ACC112 (cell line): ENCODE data around the gene PIK3CD.

Source experiments
- H2AFZ ChIP-seq: fragments of 200-600 bp; sonication (generic); one replicate; pipeline ENCODE4 v1.6.0; 2017; ENCODE audit warnings: antibody characterized with exemption, low read length; ENCODE audit not compliant: unreplicated experiment
- H3K27ac ChIP-seq: fragments of 200-600 bp; sonication (generic); 2 replicates; pipeline ENCODE4 v1.5.1; 2014; ENCODE audit warnings: low read depth, mild to moderate bottlenecking, antibody characterized with exemption, low read length, moderate library complexity
- H3K27me3 ChIP-seq: fragments of 200-600 bp; sonication (generic); 2 replicates; pipeline ENCODE4 v1.6.1; 2014; ENCODE audit warnings: mild to moderate bottlenecking, antibody characterized with exemption, low read length, moderate library complexity, mixed read lengths; ENCODE audit not compliant: insufficient read depth
- H3K36me3 ChIP-seq: fragments of 200-600 bp; sonication (generic); 2 replicates; pipeline ENCODE4 v1.6.1; 2016; ENCODE audit warnings: mild to moderate bottlenecking, antibody characterized with exemption, low read length, moderate library complexity, mixed read lengths; ENCODE audit not compliant: insufficient read depth
- H3K4me1 ChIP-seq: fragments of 200-600 bp; sonication (generic); one replicate; pipeline ENCODE4 v1.6.1; 2016; ENCODE audit warnings: low read length, mixed read lengths; ENCODE audit not compliant: insufficient read depth, unreplicated experiment, control insufficient read depth
- H3K4me3 ChIP-seq: fragments of 200-600 bp; sonication (generic); 2 replicates; pipeline ENCODE4 v1.5.1; 2014; ENCODE audit warnings: mild to moderate bottlenecking, low read depth, low read length
- H3K79me2 ChIP-seq: fragments of 200-600 bp; sonication (generic); one replicate; pipeline ENCODE4 v1.6.0; 2016; ENCODE audit warnings: low read length; ENCODE audit not compliant: control insufficient read depth, unreplicated experiment, insufficient read depth

PIK3CD gene

DNA sequence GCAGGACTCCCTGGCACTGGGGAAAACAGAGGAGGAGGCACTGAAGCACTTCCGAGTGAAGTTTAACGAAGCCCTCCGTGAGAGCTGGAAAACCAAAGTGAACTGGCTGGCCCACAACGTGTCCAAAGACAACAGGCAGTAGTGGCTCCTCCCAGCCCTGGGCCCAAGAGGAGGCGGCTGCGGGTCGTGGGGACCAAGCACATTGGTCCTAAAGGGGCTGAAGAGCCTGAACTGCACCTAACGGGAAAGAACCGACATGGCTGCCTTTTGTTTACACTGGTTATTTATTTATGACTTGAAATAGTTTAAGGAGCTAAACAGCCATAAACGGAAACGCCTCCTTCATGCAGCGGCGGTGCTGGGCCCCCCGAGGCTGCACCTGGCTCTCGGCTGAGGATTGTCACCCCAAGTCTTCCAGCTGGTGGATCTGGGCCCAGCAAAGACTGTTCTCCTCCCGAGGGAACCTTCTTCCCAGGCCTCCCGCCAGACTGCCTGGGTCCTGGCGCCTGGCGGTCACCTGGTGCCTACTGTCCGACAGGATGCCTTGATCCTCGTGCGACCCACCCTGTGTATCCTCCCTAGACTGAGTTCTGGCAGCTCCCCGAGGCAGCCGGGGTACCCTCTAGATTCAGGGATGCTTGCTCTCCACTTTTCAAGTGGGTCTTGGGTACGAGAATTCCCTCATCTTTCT lies 75.5 kb downstream of the PIK3CD start:
- no peak overlapping the region for H3K4me3 ChIP-seq
- peaks cover 16% of the 10 kb centered on the region; the same call in 1 of the 2 replicates for H3K36me3 ChIP-seq
- H3K79me2 ChIP-seq = no peaks in the 10 kb centered on the region
- no peaks in the 10 kb centered on the region for H3K4me1 ChIP-seq
- no peak overlapping the region for H3K27ac ChIP-seq
- no peaks in the 10 kb centered on the region for H3K27me3 ChIP-seq
- H2AFZ ChIP-seq = no peak overlapping the region

DNA sequence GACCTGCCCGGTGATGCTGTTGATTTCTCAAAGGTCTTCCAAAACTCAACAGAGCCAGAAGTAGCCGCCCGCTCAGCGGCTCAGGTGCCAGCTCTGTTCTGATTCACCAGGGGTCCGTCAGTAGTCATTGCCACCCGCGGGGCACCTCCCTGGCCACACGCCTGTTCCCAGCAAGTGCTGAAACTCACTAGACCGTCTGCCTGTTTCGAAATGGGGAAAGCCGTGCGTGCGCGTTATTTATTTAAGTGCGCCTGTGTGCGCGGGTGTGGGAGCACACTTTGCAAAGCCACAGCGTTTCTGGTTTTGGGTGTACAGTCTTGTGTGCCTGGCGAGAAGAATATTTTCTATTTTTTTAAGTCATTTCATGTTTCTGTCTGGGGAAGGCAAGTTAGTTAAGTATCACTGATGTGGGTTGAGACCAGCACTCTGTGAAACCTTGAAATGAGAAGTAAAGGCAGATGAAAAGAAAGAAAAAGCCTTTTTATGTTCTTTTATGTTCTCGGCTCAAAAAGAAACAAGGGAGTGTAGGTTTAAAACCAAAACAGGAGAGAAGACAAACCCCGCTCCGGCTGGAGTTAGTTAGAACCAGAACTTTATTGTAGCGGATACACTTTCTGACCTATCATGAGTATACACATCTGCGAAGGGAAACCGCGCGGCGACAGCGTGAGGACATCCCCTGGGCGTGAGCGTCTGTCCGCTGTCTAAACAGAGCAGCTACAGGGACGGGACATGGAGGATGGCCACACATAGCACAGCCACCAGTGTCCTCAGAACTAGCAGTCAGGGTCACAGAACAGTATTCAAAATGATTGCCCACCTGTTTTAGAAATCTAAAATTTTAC lies 77.1 kb downstream of the PIK3CD start:
- Histone ChIP-seq H3K4me1 (no peaks in the 10 kb centered on the region), H2AFZ (no peak overlapping the region), H3K4me3 (no peak overlapping the region), H3K27me3 (no peaks in the 10 kb centered on the region), H3K36me3 (peaks cover 14% of the 10 kb centered on the region), H3K79me2 (no peaks in the 10 kb centered on the region), H3K27ac (no peak overlapping the region)

DNA sequence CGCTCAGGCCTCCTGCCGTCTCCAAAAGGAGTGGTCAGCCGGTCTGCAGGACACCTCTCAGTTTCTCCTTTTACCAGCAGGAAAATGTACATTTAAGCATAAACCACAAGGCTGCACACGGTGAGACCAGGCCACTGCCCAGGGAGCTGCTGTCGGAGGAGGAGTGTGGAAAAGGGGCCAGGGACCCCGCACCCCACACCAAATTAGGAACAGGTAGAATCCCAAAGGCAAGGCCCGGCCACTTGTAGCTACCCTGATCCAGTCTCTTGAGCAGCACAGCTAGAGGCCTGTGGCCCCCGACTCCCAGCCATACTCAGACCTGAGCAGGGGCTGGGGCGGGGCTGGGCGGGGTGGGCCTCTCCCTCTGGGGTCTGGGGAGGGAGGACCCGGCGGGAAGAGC lies 78.0 kb downstream of the PIK3CD start:
- Histone ChIP-seq H3K27ac (no peak overlapping the region), H2AFZ (no peak overlapping the region), H3K36me3 (peaks cover 14% of the 10 kb centered on the region), H3K4me3 (no peak overlapping the region), H3K4me1 (no peaks in the 10 kb centered on the region), H3K79me2 (no peaks in the 10 kb centered on the region), H3K27me3 (no peaks in the 10 kb centered on the region)

DNA sequence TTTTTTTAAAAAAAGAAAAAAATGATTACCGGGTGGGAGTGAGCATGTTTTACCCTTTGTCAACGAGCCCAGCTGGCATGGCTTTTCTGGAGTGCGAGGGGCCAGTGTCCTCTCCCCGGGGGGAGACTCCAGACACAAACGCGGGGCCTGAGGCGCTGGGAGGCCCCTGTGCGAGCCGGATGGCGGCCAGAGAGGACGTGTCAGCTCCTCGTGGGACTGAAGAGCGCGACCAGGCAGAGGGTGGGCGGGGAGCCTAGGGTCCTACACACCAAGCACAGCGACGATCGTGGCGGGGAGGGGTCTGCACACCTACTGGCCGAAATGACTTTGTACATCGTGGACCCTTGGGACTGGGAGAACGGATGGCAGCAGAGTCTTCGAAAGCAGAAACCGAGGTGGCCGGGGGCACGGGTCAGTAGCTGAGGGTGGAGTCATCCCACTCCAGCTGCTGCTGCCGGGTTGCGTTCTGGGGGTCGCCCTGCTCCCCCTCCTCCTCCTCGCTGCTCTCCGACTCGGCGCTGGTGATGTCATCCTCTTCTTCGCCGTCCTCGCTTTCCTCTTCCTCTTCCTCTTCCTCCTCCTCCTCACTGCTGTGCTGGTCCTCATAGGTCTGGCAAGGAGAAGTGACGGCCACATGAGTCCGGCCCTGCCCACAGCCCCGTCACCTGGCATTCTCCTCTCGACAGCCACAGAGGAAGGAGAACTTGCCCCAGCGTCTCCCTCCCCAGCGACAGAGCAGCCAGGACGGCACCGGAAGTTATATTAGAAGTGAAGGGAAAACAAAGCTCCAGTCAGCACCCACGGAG lies 78.8 kb downstream of the PIK3CD start:
- H3K36me3 ChIP-seq = peaks cover 18% of the 10 kb centered on the region
- H2AFZ ChIP-seq = no peak overlapping the region
- H3K4me3 ChIP-seq = no peak overlapping the region
- H3K79me2 ChIP-seq = no peaks in the 10 kb centered on the region
- no peak overlapping the region for H3K27ac ChIP-seq
- no peaks in the 10 kb centered on the region for H3K27me3 ChIP-seq
- no peaks in the 10 kb centered on the region for H3K4me1 ChIP-seq

DNA sequence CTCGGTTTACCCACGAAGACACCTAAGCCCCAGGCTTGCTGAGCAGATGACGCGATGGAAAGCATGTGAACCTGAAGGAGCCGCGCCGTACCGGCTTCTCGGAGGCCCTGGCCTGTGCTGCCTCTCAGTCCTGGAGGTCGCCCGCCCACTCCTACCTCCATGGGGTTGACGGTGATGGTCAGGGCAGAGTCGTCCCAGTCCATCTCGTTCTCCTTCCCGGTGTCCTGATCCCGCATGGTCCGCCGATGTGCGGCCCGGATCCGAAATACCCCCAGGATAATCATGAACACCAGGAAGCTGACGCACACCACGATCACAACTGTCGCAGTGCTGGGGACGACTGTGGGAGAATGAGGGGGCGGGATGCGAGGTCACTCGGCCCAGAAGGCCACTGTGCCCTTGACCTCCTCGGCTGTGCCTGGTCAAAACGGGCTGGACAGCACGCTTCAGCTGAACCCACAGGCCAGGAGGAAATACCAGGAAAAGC lies 79.6 kb downstream of the PIK3CD start:
- Histone ChIP-seq H3K4me3 (no peak overlapping the region), H2AFZ (no peak overlapping the region), H3K36me3 (peaks cover 26% of the 10 kb centered on the region), H3K79me2 (no peaks in the 10 kb centered on the region), H3K27ac (no peak overlapping the region), H3K27me3 (no peaks in the 10 kb centered on the region), H3K4me1 (no peaks in the 10 kb centered on the region)

DNA sequence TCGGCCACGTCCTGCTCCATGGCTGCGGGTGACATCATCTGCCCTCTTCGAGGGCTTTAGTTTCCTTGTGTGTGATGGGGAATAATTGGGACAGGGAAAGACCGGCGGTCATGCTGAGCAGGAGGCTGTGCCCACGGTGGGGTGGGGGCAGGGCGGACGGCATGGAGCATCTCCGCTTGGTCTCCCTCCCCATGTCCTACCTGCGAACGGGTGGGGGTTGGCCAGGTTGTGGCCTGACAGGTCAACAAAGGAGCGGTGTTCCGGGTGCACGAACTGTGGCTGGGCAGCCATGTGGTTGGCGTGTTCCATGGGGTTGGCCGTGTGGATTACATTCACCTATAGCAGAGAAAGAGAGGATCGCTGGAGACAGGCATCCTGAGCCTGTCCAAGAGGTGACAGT lies 80.0 kb downstream of the PIK3CD start:
- no peaks in the 10 kb centered on the region for H3K27me3 ChIP-seq
- no peaks in the 10 kb centered on the region for H3K4me1 ChIP-seq
- H3K27ac ChIP-seq = no peak overlapping the region
- no peak overlapping the region for H3K4me3 ChIP-seq
- H3K79me2 ChIP-seq = no peaks in the 10 kb centered on the region
- H2AFZ ChIP-seq = no peak overlapping the region
- peaks cover 26% of the 10 kb centered on the region for H3K36me3 ChIP-seq

DNA sequence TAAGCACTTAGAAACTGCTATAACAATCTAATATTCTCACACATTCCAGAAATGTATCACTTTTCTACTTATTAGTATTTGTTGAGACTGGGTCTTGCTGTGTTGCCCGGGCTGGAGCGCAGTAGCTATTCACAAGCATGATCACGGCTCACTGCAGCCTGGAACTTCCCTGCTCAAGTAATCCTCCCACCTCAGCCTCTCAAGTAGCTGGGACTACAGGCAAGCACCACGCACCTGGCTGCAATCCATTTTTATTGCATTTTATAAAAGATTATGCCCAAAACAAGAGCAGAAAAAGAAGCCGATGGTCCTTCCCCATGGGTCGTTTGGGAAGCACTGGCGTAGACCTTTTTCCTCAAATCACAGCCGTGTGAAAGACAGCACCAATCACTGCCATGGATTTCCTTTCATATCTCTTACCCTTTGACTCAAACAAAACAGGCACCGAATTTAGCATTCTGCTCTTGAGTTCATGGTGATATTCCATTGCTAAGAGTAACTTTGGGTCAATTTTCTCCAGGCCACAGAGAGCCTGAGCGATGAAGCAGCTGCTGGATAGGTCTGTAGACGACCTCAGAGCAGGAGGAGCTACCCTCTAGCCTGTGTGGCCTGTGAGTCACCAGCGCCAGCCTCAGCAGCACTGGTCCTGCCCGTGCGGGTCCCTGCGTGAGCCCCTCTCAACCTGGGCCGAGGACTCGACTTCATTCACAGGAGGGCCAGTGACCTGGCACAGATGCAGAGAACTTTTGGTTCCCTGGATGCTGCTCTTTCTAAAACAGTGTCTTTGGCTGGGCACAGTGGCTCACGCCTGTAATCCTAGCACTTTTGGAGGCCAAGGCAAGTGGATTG lies 80.8 kb downstream of the PIK3CD start:
- Histone ChIP-seq H3K4me1 (no peaks in the 10 kb centered on the region), H3K27ac (no peak overlapping the region), H3K4me3 (no peak overlapping the region), H3K36me3 (peaks cover 26% of the 10 kb centered on the region), H3K79me2 (no peaks in the 10 kb centered on the region), H3K27me3 (no peaks in the 10 kb centered on the region), H2AFZ (no peak overlapping the region)

DNA sequence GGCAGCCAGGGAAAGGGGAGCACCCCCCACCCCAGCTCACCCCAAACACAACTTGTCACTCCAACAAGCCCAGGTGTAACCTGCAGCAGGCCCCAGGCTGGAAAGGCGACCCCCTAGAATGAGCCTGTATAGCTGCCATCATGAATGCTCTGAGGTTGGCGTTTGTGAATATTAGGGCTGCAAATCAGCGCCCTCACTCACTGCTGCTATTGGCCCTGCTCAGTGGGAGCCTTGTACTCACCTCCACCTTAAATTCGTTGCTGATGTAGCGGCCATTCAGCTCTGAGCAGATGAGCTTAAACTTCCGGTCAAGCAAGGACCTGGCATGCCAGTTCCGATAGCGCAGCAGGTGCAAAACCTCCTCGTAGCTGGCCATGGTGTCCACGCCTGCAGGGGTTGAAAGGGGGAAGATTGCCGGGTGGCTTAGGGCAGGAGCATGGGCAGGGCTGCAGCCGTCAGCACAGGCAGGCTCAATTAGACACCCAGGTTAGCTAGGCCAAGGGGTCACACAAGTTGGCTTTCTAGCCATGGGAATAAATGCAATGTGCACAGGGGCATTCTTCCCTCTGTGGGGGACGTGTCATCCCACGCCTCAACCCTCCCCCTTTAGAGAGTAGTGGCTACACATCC lies 81.7 kb downstream of the PIK3CD start:
- Histone ChIP-seq H3K27ac (no peak overlapping the region), H3K36me3 (peaks cover 26% of the 10 kb centered on the region), H3K79me2 (no peaks in the 10 kb centered on the region), H3K27me3 (no peaks in the 10 kb centered on the region), H2AFZ (no peak overlapping the region), H3K4me1 (no peaks in the 10 kb centered on the region), H3K4me3 (no peak overlapping the region)

DNA sequence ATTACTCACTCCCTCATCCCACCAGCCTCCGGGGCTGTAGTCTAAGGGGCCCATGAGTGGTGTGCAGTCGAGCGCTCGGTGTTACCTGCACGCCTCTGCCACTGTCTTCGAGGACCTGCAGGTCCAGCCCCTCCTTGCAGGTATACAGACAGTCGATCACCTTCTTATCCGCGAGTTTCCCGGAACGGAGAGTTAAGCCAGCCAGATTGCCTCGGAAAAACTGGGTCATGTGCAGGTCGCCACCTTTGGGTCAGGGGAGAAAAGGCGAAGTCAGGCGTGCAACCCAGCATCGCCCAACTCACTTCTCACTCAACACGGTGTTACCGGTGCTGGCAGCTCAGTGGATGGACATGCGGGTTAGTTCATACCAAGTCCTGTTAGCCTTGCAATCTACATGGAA lies 84.3 kb downstream of the PIK3CD start:
- no peak overlapping the region for H3K27ac ChIP-seq
- peaks cover 31% of the 10 kb centered on the region for H3K36me3 ChIP-seq
- no peaks in the 10 kb centered on the region for H3K79me2 ChIP-seq
- no peaks in the 10 kb centered on the region for H3K4me1 ChIP-seq
- no peaks in the 10 kb centered on the region for H3K27me3 ChIP-seq
- no peak overlapping the region for H3K4me3 ChIP-seq
- no peak overlapping the region for H2AFZ ChIP-seq
